MG63 (cell line): Measurements from ENCODE around the gene DNAH11. TPM values are rescaled to one million over a fixed set of nuclear protein-coding genes. Genes with fewer than 3 reads are reported as not detected.

Source experiments
- DNase-seq: peaks from one replicate; pipeline ENCODE4 v3.0.0-alpha.2; 2020
- H3K27me3 ChIP-seq: fragments of 250-450 bp; sonication (Bioruptor Pico); 2 replicates; pipeline ENCODE4 v1.5.1; 2020; ENCODE audit warnings: mild to moderate bottlenecking, moderate library complexity
- H3K36me3 ChIP-seq: fragments of 250-450 bp; sonication (Bioruptor Pico); 2 replicates; pipeline ENCODE4 v1.5.1; 2020; ENCODE audit warnings: mild to moderate bottlenecking, moderate library complexity
- H3K4me3 ChIP-seq: fragments of 250-450 bp; sonication (Bioruptor Pico); 2 replicates; pipeline ENCODE4 v1.5.1; 2020; ENCODE audit warnings: mild to moderate bottlenecking, moderate library complexity
- H3K9me3 ChIP-seq: fragments of 250-450 bp; sonication (Bioruptor Pico); 2 replicates; pipeline ENCODE4 v1.5.1; 2020; ENCODE audit warnings: mild to moderate bottlenecking, moderate library complexity
- total RNA-seq: library from RNA; depleted of rRNA; stranded (reverse); fragments of >200 nt; shearing (Covaris generic); gene quantifications from 2 replicates; pipeline ENCODE4 v1.2.3, GENCODE V29; 2014; ENCODE audit warnings: low replicate concordance

The DNAH11 gene
- total RNA-seq, 1 experiment from 2014 or later = not detected

DNA sequence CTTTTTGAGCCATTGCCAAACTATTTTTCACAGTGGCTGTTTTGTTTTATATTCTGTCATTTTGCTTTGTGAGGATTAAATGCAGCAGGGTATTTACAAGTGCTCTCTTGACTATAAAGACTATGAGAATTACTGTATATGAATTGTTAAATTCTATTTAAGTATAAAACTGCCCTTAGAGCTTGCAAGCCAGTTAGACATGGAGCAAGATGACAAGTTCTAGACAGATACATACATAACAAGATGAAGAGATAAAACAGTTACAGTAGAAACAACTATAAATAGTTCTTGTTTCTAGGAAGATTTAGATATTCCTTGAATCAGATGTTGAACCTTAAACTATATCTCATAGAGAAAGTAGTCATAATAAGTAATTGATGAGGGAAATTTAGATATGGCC, 60.6 kb downstream of the DNAH11 start:
- DNase-seq = no peak
- no peaks in the 10 kb centered on the region for H3K27me3 ChIP-seq
- no peak overlapping the region for H3K4me3 ChIP-seq
- no peaks in the 10 kb centered on the region for H3K36me3 ChIP-seq
- no peaks in the 10 kb centered on the region for H3K9me3 ChIP-seq

DNA sequence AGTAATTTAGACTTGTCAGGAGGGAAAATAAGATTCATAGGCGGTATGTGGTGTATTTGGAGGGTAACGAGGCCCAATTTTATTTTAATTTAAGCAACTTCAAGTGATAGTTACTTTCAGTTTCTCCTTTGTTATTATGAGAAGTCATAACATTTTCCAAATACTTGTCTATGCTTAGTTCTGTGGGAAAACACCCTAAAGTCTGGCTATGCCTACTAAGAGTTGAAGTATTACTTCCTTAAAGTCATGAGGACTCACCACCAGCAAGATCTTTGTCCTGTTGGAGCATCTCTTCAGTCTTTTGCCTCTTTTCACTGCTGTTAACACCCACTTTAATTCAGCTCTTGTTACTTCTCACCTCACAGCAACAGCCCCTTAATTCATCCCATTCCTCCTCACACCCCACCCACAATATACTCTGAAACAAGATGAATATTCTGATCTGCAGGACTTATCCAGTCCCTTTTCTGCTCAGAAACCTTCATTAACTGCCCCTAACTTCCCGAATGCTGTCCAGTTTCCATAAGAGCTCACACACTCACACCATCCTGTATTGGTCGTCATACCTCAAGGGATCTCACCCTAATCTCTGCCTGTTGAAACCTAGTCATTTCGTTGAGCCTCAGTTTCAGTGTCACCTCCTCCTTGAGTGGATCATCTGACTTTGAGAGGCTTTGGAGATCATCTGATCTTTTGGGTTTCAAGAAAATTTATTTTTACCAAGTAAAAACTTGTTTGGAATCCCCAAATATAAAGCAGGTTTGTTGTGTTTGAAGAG, 61.3 kb downstream of the DNAH11 start:
- H3K36me3 ChIP-seq = no peaks in the 10 kb centered on the region
- DNase-seq = no peak
- no peak overlapping the region for H3K4me3 ChIP-seq
- no peaks in the 10 kb centered on the region for H3K9me3 ChIP-seq
- H3K27me3 ChIP-seq = no peaks in the 10 kb centered on the region

DNA sequence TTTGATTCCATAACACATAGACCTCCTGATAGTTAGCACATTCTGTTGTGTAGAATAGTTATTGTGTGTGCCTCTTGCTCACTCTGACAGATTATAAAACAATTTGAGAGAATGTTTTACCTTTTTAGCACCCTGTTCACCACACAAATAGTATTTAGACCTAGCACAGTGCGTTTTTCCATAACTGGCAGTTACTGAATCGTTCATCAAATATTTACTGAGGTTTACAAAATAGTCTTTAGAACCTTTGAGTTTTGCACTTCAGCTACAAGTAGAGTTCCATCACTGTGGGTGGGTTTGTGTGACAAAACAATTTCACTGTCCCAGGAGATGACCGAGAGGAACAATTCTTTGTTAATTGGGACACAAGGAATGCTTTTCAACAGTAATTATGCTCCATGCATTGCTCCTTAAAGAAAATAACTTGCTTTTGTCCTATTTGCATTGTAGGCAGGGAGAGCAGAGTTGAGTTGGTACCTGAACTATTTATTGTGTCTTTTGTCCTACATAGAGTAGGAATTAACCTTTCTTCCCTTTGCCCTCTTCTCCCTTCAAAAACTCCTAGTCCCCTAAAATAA, 62.3 kb downstream of the DNAH11 start:
- no peaks in the 10 kb centered on the region for H3K27me3 ChIP-seq
- DNase-seq = no peak
- H3K9me3 ChIP-seq = no peaks in the 10 kb centered on the region
- H3K4me3 ChIP-seq = no peak overlapping the region
- no peaks in the 10 kb centered on the region for H3K36me3 ChIP-seq

DNA sequence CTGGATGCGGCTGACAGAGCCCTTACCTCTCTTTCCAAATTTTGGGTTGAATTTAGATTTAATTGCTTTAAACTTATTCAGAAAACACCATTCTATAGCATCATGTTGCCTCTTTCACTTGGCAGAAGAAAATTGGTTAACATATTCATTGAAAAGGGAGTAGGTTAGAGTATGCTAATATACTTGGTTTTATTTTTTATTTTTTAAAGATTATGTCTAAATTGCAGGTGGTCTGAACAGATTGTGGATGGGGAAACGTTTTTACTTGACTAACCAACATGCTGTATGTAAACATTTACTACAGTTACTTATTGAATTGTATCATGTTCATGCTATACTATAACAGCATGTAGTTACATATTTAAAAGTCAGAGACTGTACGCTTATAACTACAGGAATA, 65.6 kb downstream of the DNAH11 start:
- Histone ChIP-seq H3K9me3 (no peaks in the 10 kb centered on the region), H3K4me3 (no peak overlapping the region), H3K36me3 (no peaks in the 10 kb centered on the region), H3K27me3 (no peaks in the 10 kb centered on the region)
- DNase-seq = no peak

DNA sequence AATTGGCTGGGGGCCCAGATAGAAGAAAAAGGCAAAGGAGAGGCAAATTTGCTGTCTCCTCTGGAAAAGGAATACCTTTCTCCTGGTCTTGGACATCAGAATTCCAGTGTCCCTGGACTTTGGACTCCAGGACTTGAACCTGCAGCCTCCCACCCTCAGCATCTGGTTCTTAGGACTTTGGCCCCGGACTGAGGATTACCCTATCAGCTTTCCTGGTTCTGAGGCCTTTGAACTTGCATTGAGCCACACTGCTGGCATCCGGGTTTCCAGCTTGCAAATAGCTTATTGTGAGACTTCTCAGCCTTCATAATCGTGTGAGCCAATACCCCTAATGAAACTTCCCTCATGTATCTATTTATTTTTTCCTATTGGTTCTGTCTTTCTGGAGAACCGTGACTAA, 68.3 kb downstream of the DNAH11 start:
- no peaks in the 10 kb centered on the region for H3K9me3 ChIP-seq
- no peaks in the 10 kb centered on the region for H3K36me3 ChIP-seq
- no peak for DNase-seq
- no peaks in the 10 kb centered on the region for H3K27me3 ChIP-seq
- no peak overlapping the region for H3K4me3 ChIP-seq

DNA sequence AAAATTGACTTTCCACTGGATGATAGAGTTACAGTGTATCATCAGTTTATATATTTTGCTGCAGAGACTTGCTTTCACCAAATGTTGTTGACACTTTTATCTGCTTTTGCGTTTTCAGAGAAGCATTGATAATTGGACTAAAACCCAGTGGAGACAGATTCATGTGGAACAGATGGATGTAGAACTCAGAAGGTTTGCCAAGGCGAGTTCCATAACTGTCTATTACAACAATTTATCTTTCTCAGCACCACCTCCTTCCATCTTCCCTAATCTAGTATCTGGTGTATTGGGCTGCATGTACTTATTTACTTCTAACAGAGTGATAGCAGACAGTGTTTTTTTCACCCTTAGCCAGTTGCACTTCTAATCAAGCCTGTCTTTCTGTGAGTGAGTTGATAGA, 73.3 kb downstream of the DNAH11 start:
- no peak for DNase-seq
- Histone ChIP-seq H3K27me3 (no peaks in the 10 kb centered on the region), H3K36me3 (no peaks in the 10 kb centered on the region), H3K4me3 (no peak overlapping the region), H3K9me3 (no peaks in the 10 kb centered on the region)

DNA sequence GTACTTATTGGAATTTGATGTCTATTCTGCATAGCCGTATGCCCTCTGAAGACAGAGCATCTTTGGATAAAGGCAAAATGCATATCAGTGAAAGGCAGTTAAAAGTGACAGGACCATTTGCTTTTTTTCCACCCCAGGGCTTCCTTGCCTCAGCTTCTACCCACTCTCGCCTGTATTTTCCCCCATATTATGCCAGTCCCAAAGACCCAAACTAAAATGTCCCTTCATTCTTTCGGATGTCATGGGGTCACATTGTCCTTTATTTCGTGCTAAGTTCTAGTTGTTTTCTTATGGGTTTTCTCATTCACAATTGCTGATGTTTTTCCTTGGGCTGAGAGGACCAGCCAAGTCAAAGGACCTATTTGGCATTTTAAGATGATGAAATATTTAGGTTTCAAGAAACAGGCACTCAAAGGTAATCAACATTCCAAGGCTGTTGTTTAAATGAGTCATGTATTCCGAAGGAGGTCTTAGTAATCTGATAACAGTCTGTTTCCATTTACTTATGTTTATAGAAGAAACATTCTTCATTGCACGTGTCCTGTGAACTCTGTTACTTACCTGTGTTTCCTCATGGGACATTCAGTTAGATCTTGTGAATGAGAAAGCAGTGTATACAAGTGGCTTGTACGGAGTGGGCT, 74.1 kb downstream of the DNAH11 start:
- H3K27me3 ChIP-seq = no peaks in the 10 kb centered on the region
- no peaks in the 10 kb centered on the region for H3K36me3 ChIP-seq
- H3K4me3 ChIP-seq = no peak overlapping the region

DNA sequence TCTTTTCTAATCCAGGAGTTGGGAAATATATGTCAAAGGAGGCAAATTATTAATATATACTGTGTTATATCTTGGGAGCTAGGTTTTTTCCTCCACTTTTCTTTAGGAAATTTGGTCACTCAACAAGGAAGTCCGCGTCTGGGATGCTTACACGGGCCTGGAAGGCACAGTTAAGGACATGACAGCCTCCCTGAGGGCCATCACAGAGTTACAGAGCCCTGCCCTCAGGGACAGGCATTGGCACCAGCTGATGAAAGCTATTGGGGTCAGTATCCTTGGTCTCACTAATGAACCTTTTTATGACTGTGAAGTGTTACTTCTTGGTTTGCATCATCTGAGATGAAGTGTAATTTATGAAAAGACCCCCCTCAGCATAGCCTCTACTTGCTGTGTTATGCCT, 74.7 kb downstream of the DNAH11 start:
- no peak for DNase-seq
- Histone ChIP-seq H3K4me3 (no peak overlapping the region), H3K27me3 (no peaks in the 10 kb centered on the region), H3K36me3 (no peaks in the 10 kb centered on the region), H3K9me3 (no peaks in the 10 kb centered on the region)

More for the DNA sequence above, 74.1 kb downstream of the DNAH11 start:
- no peak for DNase-seq
- no peaks in the 10 kb centered on the region for H3K9me3 ChIP-seq

DNA sequence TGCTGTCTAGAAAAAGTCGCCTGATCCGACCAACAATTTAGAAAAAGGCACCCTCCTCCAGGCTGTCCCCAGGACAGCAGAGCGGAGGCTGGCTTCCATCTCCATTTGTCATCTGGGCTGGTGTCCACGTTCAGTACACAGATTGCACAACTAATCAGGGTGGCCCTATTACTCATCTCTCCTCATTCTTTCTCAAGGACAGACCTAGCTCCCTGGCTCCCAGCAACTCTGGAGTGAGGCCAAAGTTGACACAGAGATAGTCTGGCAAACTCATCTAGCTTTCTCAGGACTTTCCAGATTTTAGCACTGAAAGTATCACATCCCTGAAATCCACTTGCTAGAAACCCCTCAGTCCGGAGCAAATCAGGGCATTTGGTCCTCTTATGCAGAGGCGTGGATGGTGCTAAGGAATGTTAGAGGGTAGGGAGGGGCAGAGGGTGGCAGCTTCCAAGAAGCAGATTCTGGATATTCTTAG, 75.1 kb downstream of the DNAH11 start:
- peak; percentile 70 for DNase-seq
- no peak overlapping the region for H3K4me3 ChIP-seq
- H3K9me3 ChIP-seq = no peaks in the 10 kb centered on the region
- no peaks in the 10 kb centered on the region for H3K36me3 ChIP-seq
- no peaks in the 10 kb centered on the region for H3K27me3 ChIP-seq

DNA sequence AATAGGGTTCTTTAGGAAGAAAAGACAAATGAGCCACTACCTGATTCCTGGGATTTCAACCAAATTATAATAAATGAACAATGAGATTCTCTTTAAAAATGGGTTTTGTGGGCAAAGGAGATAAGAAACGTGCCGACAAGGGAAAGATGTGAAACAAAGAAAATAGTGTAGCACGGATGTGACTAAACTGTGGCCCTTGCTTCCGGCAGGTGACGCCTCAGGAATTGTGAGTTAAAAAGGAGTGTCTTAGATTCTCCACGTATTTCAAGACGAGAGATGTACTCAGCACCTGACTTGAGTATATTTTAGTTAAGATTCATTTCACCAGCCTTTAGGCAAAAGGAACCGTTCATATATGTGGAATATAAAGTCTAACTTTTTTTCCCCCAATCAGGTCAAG, 75.9 kb downstream of the DNAH11 start:
- no peaks in the 10 kb centered on the region for H3K27me3 ChIP-seq
- no peaks in the 10 kb centered on the region for H3K36me3 ChIP-seq
- no peaks in the 10 kb centered on the region for H3K9me3 ChIP-seq
- H3K4me3 ChIP-seq = no peak overlapping the region
- DNase-seq = no peak

DNA sequence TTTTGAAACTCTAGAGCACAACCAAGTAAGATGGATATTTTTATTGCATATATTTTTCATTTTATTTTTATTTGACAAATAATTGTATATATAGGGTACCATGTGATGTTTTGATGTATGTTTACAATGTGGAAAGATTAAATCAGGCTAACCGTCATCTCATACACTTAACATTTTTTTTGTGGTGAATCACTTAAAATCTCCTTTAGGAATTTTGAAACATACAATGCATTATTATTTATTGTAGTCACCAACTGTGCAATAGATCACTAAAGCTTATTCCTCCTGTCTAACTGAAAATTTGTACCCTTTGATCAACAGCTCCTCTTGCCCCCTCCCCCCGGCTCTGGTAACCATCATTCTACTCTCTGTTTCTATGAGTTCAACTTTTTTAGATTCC, 77.2 kb downstream of the DNAH11 start:
- Histone ChIP-seq H3K9me3 (no peaks in the 10 kb centered on the region), H3K36me3 (no peaks in the 10 kb centered on the region), H3K4me3 (no peak overlapping the region), H3K27me3 (no peaks in the 10 kb centered on the region)
- no peak for DNase-seq

DNA sequence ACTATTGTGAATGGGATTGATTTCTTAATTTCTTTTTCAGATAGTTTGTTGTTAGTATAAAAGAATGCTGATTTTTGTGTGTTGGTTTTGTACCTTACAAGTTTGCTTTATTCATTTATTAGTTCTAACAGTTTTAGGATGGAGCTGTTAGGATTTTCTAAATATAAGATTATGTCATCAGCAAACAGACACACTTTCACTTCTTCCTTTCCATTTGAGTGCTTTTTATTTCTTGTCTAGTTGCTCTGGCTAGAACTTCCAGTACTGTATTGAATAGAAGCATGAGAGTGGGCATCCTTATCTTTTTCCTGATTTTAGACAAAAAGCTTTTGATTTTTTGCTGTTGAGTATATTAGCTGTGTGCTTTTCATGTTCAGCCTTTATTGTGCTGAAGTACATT, 81.5 kb downstream of the DNAH11 start:
- DNase-seq = no peak
- no peaks in the 10 kb centered on the region for H3K36me3 ChIP-seq
- no peak overlapping the region for H3K4me3 ChIP-seq
- no peaks in the 10 kb centered on the region for H3K9me3 ChIP-seq
- no peaks in the 10 kb centered on the region for H3K27me3 ChIP-seq

DNA sequence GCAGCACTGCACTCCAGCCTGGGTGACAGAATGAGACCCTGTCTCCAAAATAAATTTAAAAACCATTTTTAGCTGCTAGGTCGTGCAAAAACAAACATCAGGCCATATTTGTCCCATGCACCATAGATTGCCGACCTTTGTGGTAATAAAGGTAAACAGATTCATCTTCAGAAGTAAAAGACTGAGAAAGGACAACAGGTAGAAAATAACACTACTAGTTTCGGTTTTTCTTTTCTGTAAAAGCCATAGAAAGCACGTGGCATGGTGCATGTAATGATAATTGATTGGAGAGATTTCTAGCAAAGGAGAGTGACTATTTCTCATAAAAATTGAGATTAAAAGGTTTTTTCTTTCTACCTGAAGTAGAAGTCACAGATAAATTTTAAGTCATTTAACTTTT, 93.9 kb downstream of the DNAH11 start:
- Histone ChIP-seq H3K27me3 (no peaks in the 10 kb centered on the region), H3K9me3 (no peaks in the 10 kb centered on the region), H3K4me3 (no peak overlapping the region), H3K36me3 (no peaks in the 10 kb centered on the region)
- DNase-seq = no peak

DNA sequence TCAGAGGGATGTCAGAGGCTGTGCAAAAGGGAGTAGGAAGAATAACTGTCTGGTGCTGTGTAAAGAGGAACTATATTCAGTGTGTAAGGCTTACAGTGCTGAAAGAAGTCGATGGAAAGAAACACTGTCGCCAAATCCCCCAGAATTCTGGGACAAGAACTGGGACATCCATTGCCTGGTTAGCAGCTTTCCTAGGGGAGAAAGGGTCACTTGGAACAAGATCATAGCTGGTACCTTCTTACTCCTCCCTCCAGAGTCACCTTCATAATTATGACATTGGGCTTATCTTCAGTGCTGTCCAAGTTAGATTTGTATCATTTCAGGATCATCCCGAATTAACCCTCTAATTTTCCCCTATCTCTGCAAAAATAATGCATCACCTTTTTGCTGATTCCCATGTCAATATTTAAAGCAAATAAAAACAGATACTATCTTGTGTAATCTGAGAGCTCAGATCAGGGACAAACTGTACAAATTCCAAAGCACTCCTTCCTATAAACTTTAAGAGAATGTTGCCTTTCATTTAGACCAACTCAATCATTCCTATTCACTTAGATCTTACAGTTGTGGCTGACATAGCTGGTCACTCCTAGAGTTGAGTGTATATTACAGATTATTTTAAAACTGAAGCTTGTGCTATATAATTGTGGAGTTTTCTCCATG, 96.5 kb downstream of the DNAH11 start:
- no peak overlapping the region for H3K4me3 ChIP-seq
- no peaks in the 10 kb centered on the region for H3K9me3 ChIP-seq
- no peaks in the 10 kb centered on the region for H3K36me3 ChIP-seq
- no peaks in the 10 kb centered on the region for H3K27me3 ChIP-seq
- no peak for DNase-seq

DNA sequence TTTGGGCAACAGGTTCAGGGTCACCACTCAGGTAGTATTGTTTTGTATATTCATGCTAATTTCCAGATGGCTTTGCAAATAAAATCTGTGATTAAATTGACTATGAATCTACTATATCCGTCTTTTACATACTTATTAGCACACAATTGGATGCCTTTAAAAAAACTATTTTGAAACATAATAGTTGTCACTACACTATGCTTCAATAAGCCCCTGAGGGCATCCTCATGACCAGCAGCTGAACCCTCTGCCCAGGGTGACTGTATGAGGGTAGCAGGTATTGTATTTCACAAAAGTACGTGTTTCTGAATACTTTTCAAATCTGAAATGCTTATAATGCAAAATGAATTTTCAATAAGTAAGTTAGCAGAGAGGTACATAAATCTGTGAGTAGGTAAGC, 97.3 kb downstream of the DNAH11 start:
- H3K27me3 ChIP-seq = no peaks in the 10 kb centered on the region
- H3K36me3 ChIP-seq = no peaks in the 10 kb centered on the region
- no peaks in the 10 kb centered on the region for H3K9me3 ChIP-seq
- no peak overlapping the region for H3K4me3 ChIP-seq
- no peak for DNase-seq

DNA sequence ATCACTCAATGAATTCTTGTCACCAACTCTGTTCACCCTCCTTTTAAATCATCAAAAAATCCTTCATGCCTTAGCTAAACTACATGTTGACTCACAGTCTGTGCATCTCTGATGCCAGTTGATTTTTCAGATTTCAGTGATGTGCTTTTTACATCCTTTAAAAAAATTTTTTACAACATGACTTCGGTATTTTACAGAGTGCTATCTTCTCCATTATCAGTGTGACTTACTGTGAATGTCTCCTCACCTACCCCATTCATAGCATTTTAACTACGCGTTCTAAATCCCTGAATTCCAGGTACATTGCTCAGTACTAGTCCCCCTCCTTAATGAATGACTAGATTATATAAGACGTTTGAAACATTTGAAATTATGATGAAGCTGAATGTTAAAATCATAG, 98.7 kb downstream of the DNAH11 start:
- Histone ChIP-seq H3K4me3 (no peak overlapping the region), H3K36me3 (no peaks in the 10 kb centered on the region), H3K9me3 (no peaks in the 10 kb centered on the region), H3K27me3 (no peaks in the 10 kb centered on the region)
- no peak for DNase-seq

DNA sequence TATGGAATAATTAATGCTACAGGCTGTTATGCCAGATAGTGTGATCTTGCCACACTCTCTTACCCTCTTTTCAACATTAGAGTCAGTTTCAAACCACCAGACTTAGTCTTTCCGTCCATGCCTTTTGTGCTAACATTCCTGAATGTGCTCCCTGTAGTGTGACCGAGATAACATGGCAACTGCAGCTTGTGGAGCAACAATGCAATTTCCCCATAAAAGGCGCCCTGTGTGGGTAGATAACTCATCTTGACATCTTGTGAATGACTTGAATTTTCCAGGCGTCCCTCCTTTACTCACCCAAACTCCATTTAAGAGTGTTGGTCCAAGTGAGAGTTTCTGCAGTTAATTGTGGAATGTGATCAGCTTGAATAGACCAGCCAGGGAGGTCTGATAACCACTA, 99.6 kb downstream of the DNAH11 start:
- Histone ChIP-seq H3K36me3 (no peaks in the 10 kb centered on the region), H3K9me3 (peaks cover 4% of the 10 kb centered on the region; the same call in 1 of the 2 replicates), H3K4me3 (no peak overlapping the region), H3K27me3 (no peaks in the 10 kb centered on the region)
- no peak for DNase-seq
